GM18505 (cell line): ENCODE data around the gene PDZD2.

Experiments used
- ATAC-seq: cut with Tn5 transposase; IDR thresholded peaks from one replicate; pipeline ENCODE4 v1.9.1; 2021; ENCODE audit not compliant: unreplicated experiment
- POLR2A ChIP-seq: IDR thresholded peaks from 4 replicates; pipeline ENCODE4 v1.6.1; 2011; ENCODE audit warnings: borderline replicate concordance; ENCODE audit not compliant: insufficient read depth, insufficient read length; ENCODE audit errors: extremely low read depth

PDZD2 gene

DNA sequence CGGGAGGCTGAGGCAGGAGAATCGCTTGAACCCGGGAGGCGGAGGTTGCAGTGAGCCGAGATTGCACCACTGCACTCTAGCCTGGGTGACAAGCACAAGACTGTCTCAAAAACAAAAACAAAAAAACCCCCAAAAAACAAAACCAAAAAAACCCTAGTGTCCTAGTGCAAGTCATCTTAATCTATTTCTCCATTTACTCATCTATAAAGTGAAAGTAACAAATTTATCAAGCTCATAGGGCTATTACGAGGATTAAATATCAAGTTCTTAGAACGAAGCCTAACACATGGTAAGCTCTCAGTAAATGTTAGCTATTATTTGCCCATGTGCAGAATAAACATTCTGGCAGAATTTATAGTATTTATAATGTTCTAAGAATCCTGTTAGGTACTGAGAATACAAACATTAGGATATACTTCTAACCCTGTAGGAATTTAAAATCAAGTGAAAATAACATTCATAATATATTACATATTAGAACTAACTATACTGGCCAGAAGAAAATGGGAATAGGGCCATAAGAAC is 490.2 kb downstream of the PDZD2 start:
- no peak for ATAC-seq
- TF ChIP-seq POLR2A: no peak

DNA sequence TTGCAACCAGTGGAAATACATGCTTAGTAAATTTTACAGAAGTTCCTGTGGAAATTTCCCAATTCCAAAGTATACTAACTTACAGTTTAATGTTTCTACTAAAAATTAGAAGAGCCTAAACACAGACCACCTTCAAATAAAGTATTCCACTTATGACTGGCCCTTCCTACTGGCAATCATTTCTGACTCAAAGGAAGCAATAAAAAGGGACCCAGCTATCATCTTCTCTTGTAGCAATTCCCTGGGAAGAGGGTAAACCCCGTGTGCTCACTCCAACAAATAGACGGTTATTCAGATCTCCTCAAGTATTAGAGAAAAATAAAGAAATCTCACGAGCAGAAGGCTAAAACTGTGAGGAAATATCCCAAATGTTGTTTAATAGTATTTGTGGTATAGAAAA is 491.9 kb downstream of the PDZD2 start:
- TF ChIP-seq POLR2A: no peak
- no peak for ATAC-seq

DNA sequence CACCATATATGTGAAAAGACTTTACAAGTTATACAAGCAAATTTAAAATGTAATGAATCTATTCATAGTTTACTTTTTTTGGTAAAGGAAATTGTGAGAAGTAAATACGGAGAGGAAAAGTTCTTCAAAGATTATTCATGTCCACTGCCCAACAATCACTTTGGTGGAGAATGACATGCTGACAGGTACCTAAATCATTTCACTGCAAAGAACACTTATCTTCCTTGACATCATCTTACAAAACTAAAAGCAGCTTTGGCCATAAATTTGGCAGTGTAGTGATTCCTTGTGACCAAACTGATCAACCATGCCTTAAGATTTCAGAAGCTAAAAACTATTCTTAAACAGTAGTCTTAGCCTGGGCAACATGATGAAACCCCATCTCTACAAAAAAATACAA is 492.7 kb downstream of the PDZD2 start:
- no peak for TF ChIP-seq POLR2A
- ATAC-seq: no peak

DNA sequence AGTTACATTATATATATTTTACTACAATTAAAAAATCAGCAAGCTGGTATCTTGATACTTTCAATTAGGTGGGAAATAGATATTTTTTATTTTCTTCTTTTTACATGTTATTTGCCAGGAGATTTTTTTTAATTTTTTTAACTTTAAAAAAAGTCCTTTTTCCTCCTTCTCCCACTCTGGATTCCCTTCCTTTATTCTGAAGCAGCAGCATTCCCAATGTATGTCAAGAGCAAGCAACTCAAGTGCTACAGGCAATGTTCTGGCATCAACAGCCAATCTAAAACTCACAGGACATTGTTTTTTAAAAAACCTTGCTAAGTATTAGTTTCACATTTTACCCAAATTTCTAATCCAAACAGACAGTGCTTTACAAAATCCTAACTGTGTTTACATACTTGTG is 493.8 kb downstream of the PDZD2 start:
- TF ChIP-seq POLR2A: no peak
- no peak for ATAC-seq

DNA sequence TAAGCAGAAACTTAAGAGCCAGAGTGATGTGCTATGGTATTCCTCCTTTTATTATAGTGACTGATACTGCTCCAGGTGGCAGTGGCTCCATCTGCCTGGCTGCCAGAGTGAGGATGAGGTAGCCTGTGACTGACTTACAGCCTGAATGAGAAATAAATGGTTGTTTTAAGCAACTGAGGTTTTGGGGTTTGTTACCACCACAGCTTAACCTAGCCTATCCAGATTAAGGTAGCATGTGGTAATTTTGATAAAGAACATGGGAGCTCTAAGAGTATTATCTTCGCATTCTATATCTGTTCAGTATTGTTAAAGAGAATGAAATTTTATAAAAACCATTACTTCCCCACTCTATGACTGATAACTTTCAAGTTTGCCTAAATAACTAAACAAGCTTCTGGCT is 496.2 kb downstream of the PDZD2 start:
- no peak for ATAC-seq
- TF ChIP-seq POLR2A: no peak

DNA sequence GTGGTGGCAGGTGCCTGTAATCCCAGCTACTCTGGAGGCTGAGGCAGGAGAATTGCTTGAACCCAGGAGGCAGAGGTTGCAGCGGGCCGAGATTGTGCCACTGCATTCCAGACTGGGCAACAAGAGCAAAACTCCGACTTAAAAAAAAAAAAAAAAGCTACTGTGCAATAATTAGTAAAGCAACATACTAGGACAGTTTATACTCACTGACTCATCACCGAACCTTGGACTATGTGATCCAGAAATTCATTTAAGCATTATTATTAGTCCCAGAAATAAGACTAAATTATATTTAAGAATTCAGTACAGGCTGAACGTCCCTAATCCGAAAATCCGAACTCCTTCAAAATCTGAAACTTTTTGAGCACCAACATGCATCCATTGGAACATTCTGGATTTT is 497.4 kb downstream of the PDZD2 start:
- no peak for TF ChIP-seq POLR2A
- ATAC-seq: no peak

DNA sequence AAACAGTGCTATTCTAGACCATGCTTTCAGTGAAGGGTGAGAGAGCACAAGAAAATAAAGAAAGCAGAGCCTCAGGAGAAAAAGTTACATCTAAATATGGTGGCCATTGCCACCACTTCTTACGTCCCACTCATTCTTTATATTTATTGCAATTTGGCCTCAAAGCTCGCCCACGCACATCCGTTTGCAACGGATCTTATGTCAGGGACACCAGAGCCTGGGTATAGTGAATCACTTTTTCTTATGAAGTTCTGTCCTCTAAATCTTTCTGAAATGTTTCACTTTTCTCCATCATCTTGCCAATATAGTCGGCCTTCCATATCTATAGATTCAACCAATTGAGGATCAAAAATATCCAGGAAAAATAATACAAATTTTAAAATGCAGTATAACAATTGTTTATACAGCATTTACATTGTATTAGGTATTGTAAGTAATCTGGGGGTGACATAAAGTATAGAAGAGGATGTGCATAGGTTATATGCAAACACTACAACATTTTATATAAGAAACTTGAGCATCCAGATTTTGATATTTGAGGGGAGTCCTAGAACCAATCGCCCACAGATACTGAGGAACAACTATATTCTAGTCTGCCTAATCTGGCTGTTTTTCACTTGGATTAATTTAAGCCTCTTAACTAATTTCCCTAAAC is 500.0 kb downstream of the PDZD2 start:
- no peak for ATAC-seq
- TF ChIP-seq POLR2A: no peak

DNA sequence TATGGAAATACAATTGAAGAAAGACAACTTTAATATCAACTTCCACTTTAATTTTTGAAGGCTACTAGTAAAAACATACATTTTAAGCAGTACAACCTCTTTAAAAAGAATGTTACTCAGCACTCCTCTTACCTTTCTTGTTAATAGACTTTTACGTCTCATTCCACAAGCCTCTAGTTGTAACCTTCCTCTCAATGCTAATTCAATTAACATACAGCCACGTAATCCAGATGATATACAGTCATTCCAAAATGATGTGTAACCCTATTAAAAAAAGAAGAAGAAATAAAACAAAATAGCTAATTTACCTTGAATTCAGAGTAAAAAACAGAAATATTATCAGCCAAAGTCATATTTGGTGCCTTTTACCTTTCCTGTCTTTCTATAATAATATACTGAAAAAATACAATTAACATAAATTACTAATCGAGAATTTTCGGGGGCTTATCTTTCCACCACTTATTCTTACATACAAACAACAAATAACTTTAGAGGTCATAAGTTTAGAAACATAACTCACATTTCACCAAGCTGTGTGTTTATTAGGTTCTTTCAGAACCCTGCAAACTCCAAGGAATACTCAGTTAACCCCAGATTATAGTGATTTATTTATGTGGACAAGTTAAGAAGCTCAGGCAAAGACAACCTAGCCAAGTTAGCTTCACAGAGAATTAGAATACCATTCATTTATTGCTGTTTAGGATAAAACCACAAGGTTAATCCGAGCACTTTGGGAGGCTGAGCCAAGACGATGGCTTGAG is 504.9 kb downstream of the PDZD2 start:
- no peak for TF ChIP-seq POLR2A

DNA sequence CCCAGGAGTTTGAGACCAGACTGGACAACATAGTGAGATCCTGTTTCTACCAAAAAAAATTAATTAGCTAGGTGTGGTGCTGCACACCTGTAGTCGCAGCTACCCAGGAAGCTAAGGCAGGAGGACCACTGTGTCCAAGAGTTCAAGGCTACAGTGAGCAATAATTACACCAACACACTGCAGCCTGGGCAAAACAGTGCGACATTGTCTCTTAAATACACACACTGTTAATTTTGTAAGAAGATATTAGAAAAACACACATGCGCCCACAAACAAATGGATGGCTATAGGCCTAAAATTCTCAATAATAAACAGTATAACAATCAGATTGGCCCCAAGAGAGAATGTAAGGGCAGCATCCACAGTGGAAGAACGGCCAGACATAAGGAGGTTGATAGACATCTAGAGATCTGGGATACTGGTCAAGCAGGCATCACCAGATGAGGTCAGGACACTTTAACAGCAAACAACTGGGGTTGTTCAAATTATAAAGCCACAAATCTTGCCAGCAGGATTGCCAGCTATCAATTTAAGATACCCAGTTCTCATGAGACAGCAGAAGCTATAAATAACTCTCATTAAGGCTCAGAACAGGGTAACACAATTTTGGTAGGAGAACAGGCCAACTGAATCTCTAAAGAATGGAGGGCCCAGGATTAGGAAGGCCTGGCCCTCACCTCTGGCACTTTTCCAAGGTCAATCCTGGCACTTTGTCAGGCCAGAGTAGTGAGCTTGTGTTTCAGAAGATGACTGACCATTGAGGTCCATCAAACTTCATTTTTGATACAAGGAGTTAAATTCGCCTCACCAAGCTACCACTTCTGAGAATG is 505.7 kb downstream of the PDZD2 start:
- no peak for ATAC-seq
- TF ChIP-seq POLR2A: no peak

More for the DNA sequence above, 504.9 kb downstream of the PDZD2 start:
- no peak for ATAC-seq

DNA sequence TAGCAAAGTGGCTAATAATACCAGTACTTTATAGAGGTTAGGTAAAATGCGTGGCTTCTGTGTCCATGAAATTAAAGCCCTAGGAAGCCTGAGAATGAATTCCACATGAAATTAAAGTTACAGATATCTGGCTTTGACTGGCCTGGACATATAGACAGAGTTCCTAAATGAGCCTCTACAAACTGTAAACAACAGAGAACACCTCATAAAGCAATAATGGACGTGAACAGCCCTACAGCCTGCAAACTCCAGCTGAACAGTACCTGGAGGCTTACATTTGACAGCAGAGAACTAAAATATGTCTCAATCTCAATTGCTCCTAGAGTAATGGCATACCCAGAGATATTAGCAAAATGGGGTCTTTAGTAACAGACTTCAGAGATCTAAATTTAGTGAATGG is 506.4 kb downstream of the PDZD2 start:
- ATAC-seq: no peak
- TF ChIP-seq POLR2A: no peak

DNA sequence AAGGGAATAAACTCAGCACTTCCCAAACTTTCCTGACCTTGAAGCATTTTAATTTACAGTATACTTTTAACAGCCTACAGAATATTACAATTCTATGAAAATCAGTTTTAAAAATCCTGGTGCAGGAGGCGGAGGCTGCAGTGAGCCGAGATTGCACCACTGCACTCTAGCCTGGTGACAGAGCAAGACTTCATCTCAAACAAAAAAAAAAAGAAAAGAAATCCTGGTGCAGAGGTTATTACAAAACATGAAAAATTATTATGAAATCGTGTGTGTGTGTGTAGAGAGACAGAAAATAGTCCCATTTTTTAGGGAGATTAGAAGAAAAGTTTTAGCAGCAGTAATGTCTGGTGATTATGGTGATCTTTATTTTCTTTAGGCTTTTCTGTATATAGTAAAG is 508.3 kb downstream of the PDZD2 start:
- no peak for TF ChIP-seq POLR2A
- ATAC-seq: no peak

DNA sequence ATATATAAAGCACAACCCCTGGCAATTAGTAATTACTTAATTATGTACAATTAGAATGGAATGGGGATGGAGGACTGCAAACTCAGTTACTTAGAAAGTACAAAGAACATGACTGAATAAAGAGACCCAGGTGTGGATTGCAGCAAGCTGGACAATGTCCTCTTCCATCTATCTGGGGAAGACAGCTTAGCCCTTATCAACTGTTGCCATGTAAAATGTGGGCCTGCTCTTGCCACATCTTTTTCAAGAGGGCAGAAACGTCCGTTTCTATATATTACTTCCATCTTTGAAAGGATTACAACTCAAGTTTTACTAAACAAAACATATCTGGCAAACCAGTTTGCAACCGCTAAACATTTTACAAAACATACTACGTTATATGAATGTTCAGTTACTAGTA is 509.0 kb downstream of the PDZD2 start:
- no peak for ATAC-seq
- no peak for TF ChIP-seq POLR2A

DNA sequence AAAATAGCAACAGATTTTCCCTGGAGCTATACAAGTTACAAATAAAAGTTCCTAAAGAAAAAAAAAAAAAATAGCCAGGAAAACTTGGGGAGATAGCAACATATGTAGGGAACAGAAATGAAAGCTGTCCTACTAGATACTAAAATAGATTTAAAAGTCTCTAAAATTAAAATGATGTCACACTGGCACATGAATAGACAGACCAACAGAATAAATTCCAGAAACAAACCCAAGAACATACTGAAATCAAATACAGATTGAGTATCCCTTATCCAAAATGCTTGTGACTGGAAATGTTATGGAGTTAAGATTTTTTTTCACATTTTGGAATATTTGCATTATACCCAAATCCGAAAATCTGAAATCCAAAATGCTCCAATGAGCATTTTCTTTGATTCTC is 511.4 kb downstream of the PDZD2 start:
- no peak for TF ChIP-seq POLR2A
- no peak for ATAC-seq
